ENCODE data around the gene PPP1R15A.
"Not testable (repeated sequence)": the region's sequence is repeated elsewhere in the genome, so short reads cannot be mapped to it uniquely, and the experiment has no call there.

The PPP1R15A gene

DNA sequence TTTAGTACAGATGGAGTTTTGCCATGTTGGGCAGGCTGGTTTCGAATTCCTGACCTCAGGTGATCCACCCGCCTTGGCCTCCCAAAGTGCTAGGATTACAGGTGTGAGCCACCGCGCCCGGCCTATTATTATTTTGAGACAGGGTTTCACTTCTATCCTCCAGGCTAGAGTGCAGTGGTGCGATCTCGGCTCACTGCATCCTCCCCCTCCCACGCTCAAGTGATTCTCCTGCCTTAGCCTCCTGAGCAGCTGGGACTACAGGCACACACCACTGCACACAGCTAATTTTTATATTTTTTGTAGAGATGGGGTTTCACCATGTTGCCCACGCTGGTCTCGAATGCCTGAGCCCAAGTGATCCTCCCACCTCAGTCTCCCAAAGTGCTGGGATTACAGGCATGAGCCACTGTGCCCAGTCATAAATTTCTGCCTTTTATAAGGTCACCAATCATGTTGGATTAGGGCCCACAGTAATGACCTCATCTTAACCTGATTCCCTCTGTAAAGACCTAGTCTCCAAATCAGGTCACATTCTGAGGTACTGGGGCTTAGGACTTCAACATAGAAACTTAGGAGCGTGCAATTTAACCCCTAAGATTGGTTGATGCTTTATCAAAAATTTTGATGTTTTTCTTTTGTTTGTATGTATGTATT, 37.3 kb downstream of the PPP1R15A start:
- peaks cover 12% of the 10 kb centered on the region for H3K36me3 Mint-ChIP-seq
- not testable (repeated sequence) for H3K4me1 Mint-ChIP-seq (ENCODE audit: low read depth); H3K27me3 Mint-ChIP-seq; H3K27ac Mint-ChIP-seq; H3K9me3 Mint-ChIP-seq (ENCODE audit: low read depth); H3K4me3 Mint-ChIP-seq

DNA sequence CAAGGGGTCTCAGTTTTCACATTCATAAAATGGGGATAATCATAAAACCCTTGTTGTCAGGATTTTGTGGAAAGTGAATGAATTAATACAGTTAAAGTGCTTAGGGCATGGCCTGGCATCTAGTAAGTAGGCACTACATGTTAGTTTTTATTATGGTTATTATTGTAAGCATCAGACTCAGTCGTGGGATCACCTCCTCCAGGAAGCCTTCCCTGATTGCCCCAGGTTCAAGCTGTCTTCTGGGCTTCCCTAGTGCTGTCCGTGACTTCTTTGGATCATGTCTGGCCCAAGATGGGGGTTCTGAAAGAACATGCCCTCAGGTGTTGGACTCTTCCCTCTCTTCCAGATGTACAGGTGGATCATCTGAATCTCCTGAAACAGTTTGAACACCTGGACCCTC, 38.6 kb downstream of the PPP1R15A start:
- Mint-ChIP-seq H3K4me3 (no peak overlapping the region), H3K27ac (no peak overlapping the region), H3K9me3 (ENCODE audit: low read depth) (no peaks in the 10 kb centered on the region), H3K27me3 (no peaks in the 10 kb centered on the region), H3K4me1 (ENCODE audit: low read depth) (no peaks in the 10 kb centered on the region), H3K36me3 (peaks cover 12% of the 10 kb centered on the region)

DNA sequence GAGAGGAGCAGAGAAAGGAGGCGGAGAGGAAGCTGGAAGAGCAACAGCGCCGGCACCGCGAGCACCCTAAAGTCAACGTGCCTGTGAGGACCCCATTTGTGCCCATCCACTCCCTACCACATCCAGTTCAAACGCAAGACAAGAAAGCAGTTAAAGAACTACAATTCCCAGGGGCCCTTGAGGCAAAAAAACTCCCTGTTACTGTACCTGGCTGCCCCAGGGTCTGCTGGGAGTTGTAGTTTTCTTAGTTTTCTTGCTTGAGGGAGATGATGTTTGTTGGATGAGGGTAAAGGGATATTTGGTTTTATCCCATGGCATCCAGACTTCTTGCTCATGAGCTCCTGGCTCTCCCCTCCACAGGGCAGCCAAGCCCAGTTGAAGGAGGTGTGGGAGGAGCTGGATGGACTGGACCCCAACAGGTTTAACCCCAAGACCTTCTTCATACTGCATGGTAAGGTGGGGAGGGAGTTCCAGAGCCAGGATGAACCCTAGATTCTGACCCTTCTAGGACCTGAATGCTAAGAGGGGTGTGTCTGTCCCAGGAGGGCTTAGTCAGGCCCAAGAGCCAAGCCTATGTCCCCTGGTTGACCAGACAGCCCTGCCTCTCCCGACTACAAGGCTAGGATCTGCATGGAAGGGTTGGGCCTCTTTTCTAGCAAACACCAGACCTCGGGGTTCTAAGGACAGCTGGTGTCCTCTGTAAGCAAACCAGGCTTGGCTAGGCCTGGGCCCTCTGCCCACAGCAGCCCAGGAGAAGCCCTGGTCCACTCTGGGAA, 41.1 kb downstream of the PPP1R15A start:
- Mint-ChIP-seq H3K36me3 (peaks cover 9% of the 10 kb centered on the region), H3K27ac (no peak overlapping the region), H3K4me3 (no peak overlapping the region), H3K4me1 (ENCODE audit: low read depth) (no peaks in the 10 kb centered on the region), H3K9me3 (ENCODE audit: low read depth) (no peaks in the 10 kb centered on the region), H3K27me3 (no peaks in the 10 kb centered on the region)

DNA sequence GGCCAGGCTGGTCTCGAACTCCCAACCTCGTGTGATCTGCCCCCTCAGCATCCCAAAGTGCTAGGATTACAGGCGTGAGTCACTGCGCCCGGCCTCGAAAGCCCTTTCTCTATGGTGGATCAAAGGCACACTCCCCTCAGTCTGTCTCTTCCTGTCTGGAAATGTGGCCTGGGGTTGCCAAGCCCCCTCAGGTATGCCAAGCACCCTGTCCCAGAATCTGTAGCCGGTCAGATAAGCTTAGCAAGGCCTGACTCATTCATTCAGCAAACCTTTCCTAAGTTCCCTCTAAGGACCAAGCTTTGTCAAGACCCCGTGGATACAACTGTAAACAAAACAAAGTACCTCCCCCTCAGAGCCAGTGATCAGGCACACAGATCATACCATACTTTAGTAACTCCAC, 42.0 kb downstream of the PPP1R15A start:
- no peak overlapping the region for H3K4me3 Mint-ChIP-seq

DNA sequence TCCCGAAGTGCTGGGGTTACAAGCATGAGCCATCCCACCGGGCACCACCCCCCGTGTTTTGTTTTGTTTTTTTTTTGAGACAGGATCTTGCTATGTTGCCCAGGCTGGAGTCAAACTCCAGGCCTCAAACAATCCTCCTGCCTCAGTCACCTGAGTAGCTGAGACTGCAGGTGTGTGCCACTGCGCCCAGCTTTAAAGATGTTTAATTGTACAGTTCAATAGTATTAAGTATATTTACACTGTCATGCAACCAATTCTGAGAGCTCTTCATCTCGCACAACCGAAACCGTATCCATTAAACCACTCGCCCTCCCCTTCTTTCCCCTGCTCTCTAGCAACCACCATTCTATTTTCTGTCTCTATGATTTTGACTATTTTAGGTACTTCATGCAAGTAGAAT, 43.5 kb downstream of the PPP1R15A start:
- Mint-ChIP-seq H3K4me1 (ENCODE audit: low read depth) (no peaks in the 10 kb centered on the region), H3K9me3 (ENCODE audit: low read depth) (no peaks in the 10 kb centered on the region), H3K27ac (no peak overlapping the region), H3K27me3 (no peaks in the 10 kb centered on the region), H3K4me3 (no peak overlapping the region), H3K36me3 (peaks cover 9% of the 10 kb centered on the region)

More for the DNA sequence above, 42.0 kb downstream of the PPP1R15A start:
- peaks cover 9% of the 10 kb centered on the region for H3K36me3 Mint-ChIP-seq
- no peaks in the 10 kb centered on the region for H3K27me3 Mint-ChIP-seq
- no peak overlapping the region for H3K27ac Mint-ChIP-seq
- H3K4me1 Mint-ChIP-seq (ENCODE audit: low read depth) = no peaks in the 10 kb centered on the region
- H3K9me3 Mint-ChIP-seq (ENCODE audit: low read depth) = no peaks in the 10 kb centered on the region

DNA sequence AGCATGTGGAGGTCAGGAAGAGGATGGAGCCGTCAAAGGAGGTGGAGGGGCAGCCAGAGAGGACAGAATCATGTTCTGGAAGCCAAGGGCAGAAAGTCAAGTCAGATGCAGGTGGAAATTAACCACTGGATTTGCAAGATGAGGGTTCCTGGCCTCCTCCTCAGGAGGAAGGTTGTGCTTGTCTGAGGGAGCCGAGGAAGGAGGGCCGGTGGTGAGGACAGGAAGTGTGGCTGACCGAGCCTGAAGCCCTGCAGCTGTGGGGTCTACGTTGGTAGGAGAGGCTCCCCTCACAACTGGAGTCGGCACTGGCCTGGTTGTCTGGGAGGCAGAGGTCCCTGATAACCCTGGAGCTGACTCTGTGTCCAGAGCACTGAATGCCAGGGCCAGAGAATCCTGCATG, 45.9 kb downstream of the PPP1R15A start:
- Mint-ChIP-seq H3K27ac (no peak overlapping the region), H3K4me1 (ENCODE audit: low read depth) (no peaks in the 10 kb centered on the region)

DNA sequence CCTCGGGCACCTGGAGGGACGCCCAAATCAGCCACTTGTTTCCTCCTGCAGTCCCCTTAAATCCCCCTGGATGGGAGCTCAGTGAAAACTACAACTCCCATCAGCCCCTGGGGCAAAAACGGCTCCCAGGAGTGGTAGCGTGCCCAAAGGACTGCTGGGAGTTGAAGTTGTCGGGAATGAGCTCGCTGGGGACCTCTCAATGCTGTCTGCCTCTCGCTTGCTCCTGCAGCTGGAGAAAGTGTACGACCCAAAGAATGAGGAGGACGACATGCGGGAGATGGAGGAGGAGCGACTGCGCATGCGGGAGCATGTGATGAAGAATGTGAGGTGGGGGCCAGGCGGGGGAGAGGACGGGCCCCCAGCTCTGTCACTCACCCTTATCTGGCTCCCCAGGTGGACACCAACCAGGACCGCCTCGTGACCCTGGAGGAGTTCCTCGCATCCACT, 46.6 kb downstream of the PPP1R15A start:
- Mint-ChIP-seq H3K4me3 (no peak overlapping the region), H3K4me1 (ENCODE audit: low read depth) (no peaks in the 10 kb centered on the region), H3K27me3 (no peaks in the 10 kb centered on the region), H3K9me3 (ENCODE audit: low read depth) (no peaks in the 10 kb centered on the region), H3K36me3 (peaks cover 6% of the 10 kb centered on the region), H3K27ac (no peak overlapping the region)

More for the DNA sequence above, 45.9 kb downstream of the PPP1R15A start:
- no peak overlapping the region for H3K4me3 Mint-ChIP-seq
- peaks cover 5% of the 10 kb centered on the region for H3K36me3 Mint-ChIP-seq
- no peaks in the 10 kb centered on the region for H3K9me3 Mint-ChIP-seq (ENCODE audit: low read depth)
- no peaks in the 10 kb centered on the region for H3K27me3 Mint-ChIP-seq

DNA sequence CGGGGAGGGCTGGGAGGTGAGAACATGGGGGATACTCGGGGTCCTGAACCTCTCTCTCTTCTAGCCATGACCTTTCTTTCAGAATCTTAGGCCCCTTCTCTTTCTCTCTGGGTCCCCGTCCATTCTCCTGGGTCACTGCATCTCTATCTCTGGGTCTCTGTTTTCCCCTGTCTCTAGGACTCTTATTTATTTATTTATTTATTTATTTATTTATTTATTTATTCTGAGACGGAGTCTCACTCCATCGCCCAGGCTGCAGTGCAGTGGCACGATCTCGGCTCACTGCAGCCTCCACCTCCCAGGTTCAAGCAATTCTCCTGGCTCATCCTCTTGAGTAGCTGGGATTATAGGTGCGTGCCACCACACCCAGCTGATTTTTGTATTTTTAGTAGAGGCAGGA, 47.0 kb downstream of the PPP1R15A start:
- H3K4me3 Mint-ChIP-seq; H3K36me3 Mint-ChIP-seq; H3K27me3 Mint-ChIP-seq; H3K4me1 Mint-ChIP-seq (ENCODE audit: low read depth); H3K9me3 Mint-ChIP-seq (ENCODE audit: low read depth); H3K27ac Mint-ChIP-seq: not testable (repeated sequence)

DNA sequence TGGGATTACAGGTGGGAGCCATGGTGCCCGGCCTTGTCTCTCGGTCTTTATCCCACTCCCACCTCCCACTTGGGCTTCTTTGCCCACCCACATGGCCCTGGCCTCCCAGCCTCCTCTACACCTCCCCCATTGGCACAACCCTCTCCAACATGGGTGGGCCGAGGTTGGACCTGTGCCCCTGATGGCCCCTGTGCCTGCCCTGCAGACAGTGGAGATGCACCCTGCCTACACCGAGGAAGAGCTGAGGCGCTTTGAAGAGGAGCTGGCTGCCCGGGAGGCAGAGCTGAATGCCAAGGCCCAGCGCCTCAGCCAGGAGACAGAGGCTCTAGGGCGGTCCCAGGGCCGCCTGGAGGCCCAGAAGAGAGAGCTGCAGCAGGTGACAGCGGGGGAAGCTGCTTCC, 48.7 kb downstream of the PPP1R15A start:
- Mint-ChIP-seq H3K27me3 (no peaks in the 10 kb centered on the region), H3K27ac (no peak overlapping the region), H3K36me3 (peaks cover 2% of the 10 kb centered on the region), H3K4me1 (ENCODE audit: low read depth) (no peaks in the 10 kb centered on the region), H3K4me3 (no peak overlapping the region), H3K9me3 (ENCODE audit: low read depth) (no peaks in the 10 kb centered on the region)

DNA sequence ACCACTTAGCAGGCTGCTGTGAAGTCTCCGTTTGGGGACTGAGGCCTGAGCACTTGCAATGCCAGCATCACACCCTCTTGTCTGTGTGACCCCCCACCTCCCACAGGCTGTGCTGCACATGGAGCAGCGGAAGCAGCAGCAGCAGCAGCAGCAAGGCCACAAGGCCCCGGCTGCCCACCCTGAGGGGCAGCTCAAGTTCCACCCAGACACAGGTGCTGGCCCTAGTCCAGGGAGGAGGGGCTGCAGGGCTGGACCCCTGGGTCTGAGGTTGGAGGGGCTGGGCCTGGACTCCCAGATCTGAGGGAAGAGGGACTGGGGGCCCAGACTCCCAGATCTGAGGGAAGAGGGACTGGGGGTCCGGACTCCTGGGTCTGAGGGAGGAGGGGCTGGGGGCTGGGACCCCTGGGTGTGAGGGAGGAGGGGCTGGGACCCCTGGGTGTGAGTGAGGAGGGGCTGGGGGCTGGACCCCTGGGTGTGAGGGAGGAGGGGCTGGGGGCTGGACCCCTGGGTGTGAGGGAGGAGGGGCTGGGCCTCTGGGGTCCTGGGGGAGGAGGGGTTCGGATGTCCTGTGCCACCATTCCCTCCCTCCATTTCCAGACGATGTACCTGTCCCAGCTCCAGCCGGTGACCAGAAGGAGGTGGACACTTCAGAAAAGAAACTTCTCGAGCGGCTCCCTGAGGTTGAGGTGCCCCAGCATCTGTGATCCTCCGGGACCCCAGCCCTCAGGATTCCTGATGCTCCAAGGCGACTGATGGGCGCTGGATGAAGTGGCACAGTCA, 49.7 kb downstream of the PPP1R15A start:
- Mint-ChIP-seq H3K9me3 (ENCODE audit: low read depth) (no peaks in the 10 kb centered on the region), H3K4me3 (no peak overlapping the region), H3K4me1 (ENCODE audit: low read depth) (peaks cover 4% of the 10 kb centered on the region), H3K27ac (no peak overlapping the region), H3K36me3 (peaks cover 2% of the 10 kb centered on the region), H3K27me3 (no peaks in the 10 kb centered on the region)

DNA sequence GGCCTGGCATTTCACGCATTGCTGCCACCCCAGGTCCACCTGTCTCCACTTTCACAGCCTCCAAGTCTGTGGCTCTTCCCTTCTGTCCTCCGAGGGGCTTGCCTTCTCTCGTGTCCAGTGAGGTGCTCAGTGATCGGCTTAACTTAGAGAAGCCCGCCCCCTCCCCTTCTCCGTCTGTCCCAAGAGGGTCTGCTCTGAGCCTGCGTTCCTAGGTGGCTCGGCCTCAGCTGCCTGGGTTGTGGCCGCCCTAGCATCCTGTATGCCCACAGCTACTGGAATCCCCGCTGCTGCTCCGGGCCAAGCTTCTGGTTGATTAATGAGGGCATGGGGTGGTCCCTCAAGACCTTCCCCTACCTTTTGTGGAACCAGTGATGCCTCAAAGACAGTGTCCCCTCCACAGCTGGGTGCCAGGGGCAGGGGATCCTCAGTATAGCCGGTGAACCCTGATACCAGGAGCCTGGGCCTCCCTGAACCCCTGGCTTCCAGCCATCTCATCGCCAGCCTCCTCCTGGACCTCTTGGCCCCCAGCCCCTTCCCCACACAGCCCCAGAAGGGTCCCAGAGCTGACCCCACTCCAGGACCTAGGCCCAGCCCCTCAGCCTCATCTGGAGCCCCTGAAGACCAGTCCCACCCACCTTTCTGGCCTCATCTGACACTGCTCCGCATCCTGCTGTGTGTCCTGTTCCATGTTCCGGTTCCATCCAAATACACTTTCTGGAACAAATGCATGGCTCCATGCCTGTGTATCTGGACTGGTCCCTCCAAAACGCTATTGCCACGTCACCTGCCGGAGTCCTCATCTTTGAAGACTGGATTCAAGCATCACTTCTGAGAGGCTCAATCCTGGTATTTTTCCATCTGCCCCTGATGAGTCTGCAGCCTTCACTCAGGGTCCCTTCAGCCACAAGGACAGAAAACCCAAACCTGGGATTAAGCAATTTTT, 50.6 kb downstream of the PPP1R15A start:
- H3K4me3 Mint-ChIP-seq = no peak overlapping the region
- no peak overlapping the region for H3K27ac Mint-ChIP-seq
- peaks cover 2% of the 10 kb centered on the region for H3K36me3 Mint-ChIP-seq
- no peaks in the 10 kb centered on the region for H3K27me3 Mint-ChIP-seq
- H3K9me3 Mint-ChIP-seq (ENCODE audit: low read depth) = no peaks in the 10 kb centered on the region
- H3K4me1 Mint-ChIP-seq (ENCODE audit: low read depth) = peaks cover 5% of the 10 kb centered on the region

DNA sequence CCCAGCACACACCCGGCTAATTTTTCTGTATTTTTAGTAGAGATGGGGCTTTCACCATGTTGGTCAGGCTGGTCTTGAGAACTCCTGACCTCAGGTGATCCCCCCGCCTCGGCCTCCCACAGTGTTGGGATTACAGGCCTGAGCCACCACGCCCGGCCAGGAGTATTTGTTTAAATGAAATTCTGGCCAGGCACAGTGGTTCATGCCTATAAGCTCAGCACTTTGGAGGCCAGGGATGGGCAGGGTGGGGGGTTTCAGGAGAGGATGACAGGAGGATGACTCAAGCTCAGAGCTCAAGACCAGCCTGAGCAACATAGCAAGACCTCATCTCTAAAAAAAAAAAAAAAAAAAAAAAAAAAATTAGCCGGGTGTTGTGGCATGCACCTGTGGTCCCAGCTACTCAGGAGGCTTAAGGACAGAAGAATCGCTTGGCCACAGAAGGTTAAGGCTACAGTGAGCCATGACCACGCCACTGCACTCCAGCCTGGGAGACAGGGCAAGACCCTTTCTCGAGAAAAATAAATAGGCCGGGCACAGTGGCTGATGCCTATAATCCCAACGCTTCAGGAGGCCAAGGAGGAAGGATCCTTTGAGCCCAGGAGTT, 53.1 kb downstream of the PPP1R15A start:
- Mint-ChIP-seq H3K27ac (no peak overlapping the region), H3K27me3 (no peaks in the 10 kb centered on the region), H3K4me3 (no peak overlapping the region), H3K36me3 (peaks cover 2% of the 10 kb centered on the region), H3K4me1 (ENCODE audit: low read depth) (peaks cover 5% of the 10 kb centered on the region), H3K9me3 (ENCODE audit: low read depth) (no peaks in the 10 kb centered on the region)
